ENCODE results near the gene EMC1. TPM values are rescaled to one million over a fixed set of nuclear protein-coding genes. Genes with fewer than 3 reads are reported as not detected.
"Not testable (repeated sequence)": the region's sequence is repeated elsewhere in the genome, so short reads cannot be mapped to it uniquely, and the experiment has no call there.

EMC1 gene
- total RNA-seq, 1 experiment from 2014 or later, result 48.6 TPM

DNA sequence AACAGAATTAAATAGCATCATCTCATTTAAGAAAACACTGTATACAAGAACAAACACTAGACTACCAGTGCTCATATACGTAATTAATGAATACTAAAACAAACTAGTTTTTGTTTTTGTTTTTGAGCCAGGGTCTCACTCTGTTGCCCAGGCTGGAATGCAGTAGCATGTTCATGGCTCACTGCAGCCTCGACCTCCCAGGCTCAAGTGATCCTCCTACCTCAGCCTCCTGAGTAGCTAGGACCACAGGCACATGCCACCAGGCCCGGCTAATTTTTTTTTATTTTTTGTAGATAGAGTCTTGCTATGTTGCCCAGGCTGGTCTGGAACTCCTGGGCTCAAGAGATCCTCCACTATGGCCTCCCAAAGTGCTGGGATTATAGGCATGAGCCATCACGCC is 34.7 kb downstream of the EMC1 start:
- DNase-seq (ENCODE audit: low spot score), result not testable (repeated sequence)

DNA sequence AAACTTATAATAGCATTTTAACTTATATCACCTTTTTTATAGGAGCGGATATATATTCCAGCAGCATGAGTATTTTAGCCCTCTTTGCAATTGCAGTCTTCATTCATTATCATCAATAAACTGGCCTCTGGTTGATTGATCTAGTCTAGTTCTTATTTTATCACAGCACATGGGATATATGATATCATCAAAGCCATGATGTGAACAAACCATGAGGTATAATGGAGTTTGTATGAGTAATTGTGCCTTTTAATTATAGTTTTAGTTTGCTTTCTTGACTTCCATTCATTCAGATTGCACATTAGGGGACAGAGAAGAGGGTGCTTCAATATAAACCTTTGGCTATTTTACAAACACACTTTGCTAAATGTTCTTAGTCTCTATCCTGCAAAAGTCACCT is 37.7 kb downstream of the EMC1 start:
- no peak for DNase-seq (ENCODE audit: low spot score)

DNA sequence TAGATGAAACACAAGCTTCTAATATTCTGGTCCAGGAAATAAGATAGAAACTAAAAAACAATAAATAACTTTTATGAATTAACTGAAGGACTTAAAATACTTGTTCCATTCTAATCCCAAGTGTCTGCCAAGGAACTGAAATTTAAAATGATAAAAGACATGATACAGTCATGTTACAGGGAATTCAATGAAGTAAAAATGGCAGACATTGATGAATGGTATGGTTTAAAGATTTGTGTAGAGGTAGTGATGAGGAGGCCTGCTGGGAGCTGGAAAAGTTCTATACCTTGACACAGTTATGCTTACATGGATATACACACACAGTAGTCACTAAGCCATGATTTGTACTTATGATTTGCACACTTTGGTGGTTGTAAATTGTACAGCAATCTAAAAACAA is 39.2 kb downstream of the EMC1 start:
- DNase-seq (ENCODE audit: low spot score), result no peak

DNA sequence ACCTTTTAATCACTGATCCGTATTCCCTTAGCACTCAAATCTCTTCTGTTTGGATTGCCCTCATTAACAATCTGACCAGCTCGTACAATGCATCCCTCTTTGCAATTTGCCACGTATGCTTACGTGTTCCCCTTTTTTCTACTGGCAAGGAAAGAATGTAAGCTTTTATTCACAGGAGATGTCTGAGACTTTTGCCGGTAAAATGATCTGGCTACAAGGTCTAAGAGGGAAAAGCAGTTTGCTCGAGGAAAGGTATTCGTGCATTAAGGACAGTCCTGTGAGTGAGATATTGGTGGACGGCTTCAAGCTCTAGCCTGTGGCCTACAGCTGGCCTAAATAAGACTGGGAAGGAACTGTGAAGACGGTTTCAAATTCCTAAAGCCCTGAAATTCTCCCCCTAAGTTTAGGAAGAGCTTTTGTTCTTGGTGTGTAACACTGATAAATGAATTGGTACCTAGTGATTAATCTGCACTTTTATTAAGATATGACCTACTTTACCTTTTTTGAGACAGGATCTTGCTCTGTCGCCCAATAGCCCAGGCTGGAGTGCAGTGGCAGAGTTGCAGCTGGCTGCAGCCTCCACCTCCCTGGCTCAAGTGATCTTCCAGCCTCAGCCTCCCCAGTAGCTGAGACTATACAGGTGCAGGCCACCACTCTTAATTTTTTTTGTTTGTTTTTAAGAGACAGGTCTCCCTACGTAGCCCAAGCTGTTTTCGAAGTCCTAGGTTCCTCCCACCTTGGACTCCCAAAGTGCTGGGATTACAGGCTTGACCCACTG is 40.4 kb downstream of the EMC1 start:
- DNase-seq (ENCODE audit: low spot score), result no peak

DNA sequence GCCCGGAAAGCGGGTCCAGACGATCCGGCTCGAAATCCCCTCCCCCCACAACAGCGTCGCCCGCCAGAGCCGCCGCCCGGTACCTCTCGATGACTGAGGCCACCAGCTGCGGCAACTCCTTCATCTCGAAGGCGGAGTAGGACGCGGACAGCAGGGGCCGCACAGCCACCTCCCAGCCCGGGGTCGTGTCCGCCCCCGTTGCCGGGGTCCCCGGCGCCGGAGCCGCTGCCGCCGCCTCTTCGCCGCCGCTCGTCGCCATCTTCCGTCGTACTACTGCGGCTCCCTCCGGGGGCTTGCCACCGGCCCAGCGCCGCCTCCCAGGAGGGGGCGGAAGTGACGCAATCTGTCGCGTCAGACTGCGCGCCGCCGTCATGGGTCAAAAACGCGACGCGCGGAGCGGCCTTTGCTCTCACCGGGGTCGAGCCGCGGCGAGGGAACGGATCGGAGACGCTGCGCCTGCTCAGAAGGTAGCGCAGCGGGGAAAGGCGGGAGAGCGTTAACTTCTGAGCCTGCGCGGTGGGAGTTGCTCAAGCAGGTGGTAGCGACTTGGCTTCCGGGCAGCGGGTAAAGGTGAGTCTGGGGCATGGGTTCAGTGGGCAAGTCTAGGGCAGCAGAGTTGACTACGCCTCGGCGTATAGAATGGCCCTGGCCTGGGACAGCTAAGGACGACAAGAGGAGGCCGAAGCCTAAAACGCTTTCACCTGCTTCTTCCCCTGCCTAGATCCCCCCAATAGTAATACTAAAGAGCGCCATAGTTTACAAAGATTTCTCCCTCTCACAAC is 41.1 kb downstream of the EMC1 start, which contains the start of gene UBR4:
Gene UBR4 (minus strand): TSS at position 277 of the 782 bp plus-strand sequence. CDS start 18 bp downstream, at position 259.
- DNase-seq (ENCODE audit: low spot score), result peak; percentile 98

DNA sequence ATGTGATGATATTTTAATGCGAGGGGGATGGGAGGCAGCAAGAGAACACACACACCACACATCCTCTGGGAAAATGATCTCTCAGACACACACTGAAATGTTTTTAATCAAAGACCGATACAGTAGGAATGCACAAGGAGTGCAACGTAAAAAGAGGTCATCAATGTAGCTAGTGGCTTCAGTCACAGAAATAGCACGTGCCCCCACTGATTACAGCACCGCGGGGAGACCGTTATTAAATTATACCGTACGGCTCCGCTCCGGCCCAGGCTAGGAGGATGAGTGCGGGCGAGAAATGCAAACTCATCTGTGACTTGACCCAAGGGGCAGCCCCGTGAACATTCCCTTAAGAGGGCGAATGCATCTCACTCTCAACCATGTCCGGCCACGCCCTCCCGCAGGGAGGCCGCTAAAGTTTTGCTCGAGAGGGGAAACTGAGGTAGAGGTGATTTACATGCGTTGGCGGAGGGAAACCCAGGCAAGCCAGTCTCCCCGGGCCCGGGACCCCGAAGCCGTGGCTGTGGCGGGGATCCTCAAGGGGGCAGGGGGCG is 41.8 kb downstream of the EMC1 start:
- DNase-seq (ENCODE audit: low spot score), result peak; percentile 33

DNA sequence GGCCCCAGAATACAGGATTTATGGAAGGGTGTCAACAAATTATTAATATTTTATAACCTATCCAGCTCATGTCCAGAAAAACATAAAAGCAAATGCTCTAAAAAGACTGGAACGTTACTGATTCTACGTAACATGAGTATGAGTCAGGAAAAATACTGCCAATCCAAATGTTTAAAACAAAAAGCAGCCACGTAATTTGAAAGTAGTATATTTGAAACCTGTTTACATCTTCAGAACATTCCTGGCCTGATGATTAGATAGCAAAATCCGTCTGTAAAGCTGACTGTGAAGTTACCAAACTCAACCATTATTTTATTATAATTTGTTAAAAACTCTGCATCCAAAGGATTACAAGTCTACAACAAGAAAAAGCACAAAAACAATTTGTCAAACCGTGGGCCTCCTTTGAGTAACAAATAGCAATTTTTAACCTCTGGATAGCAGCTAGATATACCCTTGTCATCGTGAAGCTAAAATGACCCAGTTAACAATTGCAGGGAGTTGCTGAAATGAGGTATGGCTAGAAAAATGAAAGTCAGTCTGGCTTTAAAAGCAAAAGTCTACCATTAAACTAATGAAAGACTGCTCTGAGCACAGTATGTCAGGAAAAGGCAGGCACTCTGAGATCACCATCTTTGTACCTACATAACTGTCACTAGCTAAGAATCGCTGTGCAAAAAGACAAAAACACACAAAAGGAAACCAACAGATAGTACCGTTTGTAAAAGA is 42.5 kb downstream of the EMC1 start:
- DNase-seq (ENCODE audit: low spot score), result no peak

DNA sequence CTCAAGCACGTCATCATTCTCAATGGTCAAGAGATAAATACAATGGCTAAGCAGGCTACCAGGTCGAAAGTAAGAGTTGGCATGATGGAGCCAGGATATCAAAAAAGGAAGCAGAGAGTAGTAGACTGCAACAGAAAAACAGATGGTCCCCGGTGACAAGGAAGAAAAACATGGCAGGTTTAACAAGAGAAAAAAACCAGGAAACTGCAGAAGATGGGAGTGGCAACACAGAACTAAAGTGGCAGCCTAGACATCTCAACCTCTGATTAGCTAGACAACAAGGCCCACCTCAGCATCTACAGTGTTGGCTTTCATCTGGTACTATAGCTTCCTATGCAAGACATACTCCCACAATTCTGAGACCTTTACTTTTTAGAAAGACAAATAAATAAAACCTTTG is 44.4 kb downstream of the EMC1 start:
- no peak for DNase-seq (ENCODE audit: low spot score)

DNA sequence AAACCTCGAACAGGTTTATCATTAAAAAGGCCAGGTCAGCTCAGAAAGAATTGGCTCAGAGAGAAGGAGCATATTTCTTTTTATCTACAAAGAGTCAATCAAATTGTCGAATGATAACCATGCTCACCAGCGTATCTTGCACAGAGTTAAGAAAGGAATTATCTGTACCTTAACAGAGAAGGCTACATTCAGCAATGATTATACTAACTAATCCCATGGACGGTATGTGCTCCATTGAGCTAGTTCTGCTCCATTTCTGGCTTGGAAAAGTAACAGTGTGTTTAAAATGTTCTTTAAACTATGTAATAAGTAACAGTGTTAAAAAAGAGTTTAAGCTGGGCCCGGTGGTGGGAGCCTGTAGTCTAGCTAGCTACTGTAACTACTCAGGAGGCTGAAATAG is 45.5 kb downstream of the EMC1 start:
- no peak for DNase-seq (ENCODE audit: low spot score)

DNA sequence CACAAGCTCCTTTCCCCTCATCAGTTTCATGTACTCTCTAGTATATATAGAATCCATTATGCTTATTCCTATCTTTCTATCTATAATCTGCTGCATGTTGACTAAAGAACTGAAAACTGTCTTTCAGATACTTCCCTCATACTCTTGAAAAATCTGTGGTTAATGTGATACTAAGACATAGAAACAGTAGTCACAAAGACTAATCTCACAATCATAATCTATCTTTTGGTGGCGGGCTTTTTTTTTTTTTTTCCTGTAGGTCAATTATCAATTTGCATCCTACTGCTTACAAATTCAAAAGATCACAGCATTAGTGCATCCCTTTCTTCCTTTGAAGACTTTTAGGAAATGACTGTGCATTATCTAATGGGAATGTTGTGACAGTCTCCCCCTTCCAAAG is 45.9 kb downstream of the EMC1 start:
- no peak for DNase-seq (ENCODE audit: low spot score)

DNA sequence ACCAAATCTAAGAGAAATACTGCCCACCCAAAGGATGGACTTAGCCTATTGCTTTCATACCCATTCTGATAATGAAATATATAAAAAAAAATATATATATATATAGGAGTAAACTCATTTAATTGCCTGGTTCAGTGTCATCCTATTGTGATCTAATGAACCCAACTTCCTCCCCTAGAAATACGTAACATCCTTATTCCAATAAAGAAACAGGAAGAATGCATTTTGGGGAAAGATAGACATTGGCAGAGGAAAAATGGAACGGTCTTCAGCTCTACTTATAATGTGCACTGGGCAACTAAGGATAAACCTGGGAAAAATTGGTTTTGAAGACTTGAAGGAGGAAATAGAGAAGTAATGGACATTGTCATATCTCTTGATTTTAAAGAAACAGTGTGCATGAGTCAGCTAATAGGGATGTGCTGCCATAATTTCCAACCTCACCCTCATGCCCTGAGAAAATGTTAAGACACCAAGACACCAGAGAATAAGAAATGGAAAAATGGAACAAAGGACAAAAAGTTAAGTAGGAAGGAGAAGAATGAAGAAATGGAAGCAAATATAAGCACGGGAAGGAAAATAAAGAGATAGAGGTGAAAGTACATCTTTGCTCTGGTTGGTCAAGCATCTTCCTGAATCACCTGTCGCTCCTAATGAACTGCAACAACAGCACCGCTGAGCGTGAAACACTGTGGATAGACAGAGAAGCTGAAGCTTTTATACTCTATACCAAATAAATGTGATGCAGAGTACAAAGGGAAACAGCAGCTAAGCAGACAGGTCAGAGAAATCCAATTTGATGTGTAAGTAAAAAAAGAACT is 46.7 kb downstream of the EMC1 start:
- no peak for DNase-seq (ENCODE audit: low spot score)

DNA sequence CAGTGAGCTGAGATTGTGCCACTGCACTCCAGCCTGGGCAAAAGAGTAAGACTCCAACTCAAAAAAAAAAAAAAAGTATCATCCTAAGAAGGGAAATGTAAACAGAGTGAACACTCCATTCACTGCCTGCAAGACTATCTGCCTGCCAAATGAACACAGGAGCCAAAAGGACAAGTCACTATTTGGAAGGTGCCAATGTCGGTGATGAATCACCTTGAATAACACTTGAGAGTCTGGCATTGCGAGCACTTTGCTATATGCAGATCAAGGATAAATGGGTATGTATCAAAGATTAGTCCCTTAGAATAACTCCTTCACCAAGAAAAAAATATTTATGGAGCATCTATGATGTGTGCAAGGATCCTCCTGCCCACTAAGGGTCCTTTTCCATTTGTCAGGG is 47.9 kb downstream of the EMC1 start:
- no peak for DNase-seq (ENCODE audit: low spot score)

DNA sequence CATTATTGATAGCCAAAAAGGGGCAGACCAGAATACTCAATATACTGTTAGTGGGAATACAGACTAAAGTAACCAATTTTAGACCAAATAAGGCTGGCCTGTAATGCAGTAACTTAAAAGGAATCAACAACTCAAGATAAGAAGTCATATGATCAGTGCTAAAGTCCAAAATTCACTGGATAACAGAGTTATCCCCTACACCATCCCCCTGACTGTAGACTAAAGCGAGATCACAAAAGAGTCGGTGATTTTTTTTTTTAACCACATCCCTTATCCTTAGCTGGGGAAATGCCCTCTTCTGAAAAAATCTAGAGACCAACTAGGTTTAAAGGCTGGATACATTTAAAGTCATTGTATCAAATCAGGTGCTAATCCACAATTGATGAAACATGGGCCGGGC is 48.9 kb downstream of the EMC1 start:
- no peak for DNase-seq (ENCODE audit: low spot score)

DNA sequence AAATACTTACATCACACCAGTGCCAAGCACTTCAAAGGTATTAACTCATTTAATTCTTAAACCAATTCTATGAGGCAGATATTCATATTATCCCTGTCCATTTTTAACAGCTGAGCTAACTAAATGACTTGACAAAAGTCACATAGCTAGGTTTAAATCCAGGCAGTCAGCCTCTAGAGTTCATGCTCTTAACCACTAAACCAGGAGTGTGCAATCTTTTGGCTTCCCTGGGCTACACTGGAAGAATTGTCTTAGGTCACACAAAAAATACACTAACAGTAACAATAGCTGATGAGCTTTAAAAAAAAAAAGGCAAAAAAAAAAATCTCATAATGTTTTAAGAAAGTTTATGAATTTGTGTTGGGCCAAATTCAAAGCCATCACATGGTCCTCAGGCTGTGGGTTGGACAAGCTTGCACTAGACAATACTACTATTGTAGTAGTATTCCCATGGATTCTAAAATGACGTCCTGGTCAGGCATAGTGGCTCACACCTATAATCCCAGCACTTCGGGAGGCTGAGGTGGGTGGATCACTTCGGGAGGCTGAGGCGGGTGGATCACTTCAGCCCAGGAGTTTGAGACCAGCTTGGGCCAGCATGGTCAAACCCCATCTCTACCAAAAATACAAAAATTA is 51.2 kb downstream of the EMC1 start:
- DNase-seq (ENCODE audit: low spot score), result no peak

DNA sequence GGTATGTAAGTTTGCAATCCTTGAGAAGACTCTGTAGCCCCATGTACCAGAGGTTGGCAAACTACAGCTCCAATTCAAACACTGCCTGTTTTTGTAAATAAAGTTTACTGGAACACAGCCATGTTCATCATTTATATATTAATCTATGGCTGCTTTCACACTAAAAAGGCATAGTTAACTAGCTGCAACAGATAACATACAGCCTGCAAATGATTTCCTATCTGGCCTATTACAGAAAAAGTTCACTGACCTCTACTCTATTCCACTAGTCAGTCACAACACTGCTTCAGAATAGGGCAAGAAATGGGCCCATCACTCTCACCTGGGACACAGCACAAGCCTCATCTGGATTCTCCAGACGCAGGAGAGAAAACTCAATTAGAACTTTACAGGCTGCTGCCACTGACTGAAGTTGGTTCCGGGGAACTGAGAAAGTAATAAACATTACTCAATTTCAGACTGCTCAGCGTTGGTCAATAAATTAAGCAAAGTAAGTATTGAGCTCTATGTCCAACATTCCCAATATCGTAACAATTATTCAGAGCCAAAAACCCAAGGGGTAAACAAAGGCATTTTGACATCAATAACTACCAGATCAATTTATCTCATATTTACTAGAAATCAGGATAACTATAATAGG is 51.9 kb downstream of the EMC1 start:
- no peak for DNase-seq (ENCODE audit: low spot score)

DNA sequence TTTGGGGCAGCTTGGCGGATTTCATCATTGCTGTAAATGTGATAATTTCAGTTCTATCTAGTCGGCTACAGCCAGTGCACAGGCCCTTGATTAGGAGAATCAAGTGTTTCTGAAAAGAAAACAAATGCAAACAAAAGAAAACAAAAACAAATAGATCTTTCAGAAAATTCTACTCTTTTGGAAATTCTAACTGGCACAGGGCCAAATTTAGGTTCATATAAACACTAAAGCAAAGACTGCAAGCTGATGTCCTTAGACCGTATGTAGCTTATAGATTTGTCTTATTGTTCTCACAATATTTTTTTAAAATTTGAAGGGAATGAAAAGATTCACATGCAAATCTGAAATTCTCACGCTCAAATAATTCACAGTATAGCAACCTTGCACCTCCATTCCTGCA is 52.5 kb downstream of the EMC1 start:
- DNase-seq (ENCODE audit: low spot score), result no peak

DNA sequence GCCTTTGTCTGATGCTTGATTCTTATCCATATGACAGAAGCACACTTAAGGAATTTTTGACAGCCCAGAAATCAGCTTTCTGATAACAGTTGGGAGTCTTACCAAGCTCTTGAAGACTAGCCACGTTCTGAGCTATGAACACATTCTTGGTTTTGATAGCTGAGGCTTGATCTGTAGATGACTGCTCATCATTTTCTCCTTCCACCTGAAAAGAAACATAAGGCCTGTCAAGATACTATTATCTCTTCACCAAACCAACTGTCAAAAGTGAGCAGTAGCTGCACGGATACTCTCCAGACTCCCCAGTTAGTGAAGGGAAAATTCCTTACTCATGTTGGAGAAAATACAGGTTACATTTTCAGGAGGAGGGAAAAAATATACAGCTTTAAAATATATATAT is 53.5 kb downstream of the EMC1 start:
- no peak for DNase-seq (ENCODE audit: low spot score)

DNA sequence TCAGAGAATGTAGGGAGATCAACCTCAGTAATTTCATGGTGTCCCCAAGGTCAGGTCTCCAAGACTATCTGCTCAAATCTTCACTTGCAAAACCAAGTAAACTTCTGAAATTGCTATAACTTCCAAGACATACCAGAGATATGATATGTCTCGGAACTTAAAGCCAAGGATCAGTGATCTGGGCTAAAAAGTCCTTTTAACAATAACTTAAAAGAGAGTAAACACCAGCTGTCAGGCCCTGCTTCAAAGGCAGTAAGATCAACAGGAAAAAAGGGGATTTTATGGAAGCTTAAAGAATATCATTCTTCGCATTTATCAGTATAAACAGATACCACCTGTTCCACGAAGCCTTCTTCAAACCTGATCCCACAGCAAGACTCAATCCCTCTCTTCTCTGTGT is 55.0 kb downstream of the EMC1 start:
- no peak for DNase-seq (ENCODE audit: low spot score)

DNA sequence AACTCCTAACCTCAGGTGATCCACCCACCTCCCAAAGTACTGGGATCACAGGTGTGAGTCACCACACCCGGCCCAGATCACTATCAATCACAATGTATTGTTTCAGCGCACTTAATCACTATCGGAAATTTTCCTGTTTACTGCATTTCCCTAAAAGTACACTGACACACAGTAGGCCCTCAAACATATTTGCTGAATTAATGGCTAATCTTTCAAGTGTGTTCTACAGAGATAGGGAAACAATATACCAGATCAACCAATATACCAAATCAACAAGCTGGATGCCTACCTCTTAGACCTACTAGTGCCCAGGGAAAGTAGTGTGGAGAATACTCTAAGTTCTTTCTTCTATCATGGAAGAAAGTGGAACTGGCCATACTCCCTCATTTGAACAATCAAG is 58.3 kb downstream of the EMC1 start:
- no peak for DNase-seq (ENCODE audit: low spot score)

DNA sequence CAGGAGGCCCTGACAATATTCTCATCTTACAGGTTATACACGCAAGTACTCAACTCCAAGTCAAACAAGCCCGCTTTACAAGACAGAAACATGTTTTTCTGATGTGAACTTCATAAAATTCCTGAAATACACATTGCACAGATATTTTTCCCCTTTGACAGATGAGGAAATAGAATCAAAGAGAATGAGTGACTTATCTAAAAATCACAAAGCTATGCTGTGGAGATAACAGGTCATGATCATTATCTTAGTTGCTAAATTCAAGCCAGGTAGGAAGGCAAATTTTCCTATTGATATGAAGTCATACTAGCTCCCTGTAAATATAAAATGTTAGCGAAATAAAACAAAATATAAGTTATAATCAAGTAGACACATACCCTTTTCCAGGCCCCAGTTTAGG is 59.5 kb downstream of the EMC1 start:
- no peak for DNase-seq (ENCODE audit: low spot score)

Measured in HT-29 (cell line).